ENCODE measurements around the gene OR1F1.

- no peak for TF ChIP-seq POLR2AphosphoS5 (IDR thresholded peaks at IDR 0.05)
- TF ChIP-seq CTCF (IDR thresholded peaks at IDR 0.05), result no peak
- no peak for TF ChIP-seq EP300 (IDR thresholded peaks at IDR 0.05)
Measured at GRCh38 chr16:3243882-3244281, 55.9 kb downstream of the OR1F1 start.
